Activated T-helper 17 cell treated with anti-CD3 and anti-CD28 coated beads, Interleukin-2, amount 50 U/mL, for 72 hours (primary cell): ENCODE results near the gene ZNRF4. TPM values are rescaled to one million over a fixed set of nuclear protein-coding genes. Genes with fewer than 3 reads are reported as not detected.

Source experiments
- ATAC-seq: fragments of 150-1000 bp; cut with Tn5 transposase; replicated peaks from 2 replicates; pipeline ENCODE4 v1.10.0; 2021; ENCODE audit warnings: mild to moderate bottlenecking, moderate library complexity
- H3K27ac Mint-ChIP-seq: one replicate; pipeline ENCODE4 v1.8.0; 2022; ENCODE audit warnings: mixed read lengths
- H3K27me3 Mint-ChIP-seq: one replicate; pipeline ENCODE4 v1.8.0; 2022; ENCODE audit warnings: mixed read lengths
- H3K36me3 Mint-ChIP-seq: one replicate; pipeline ENCODE4 v1.8.0; 2022; ENCODE audit warnings: low read depth, mild to moderate bottlenecking, mixed read lengths
- H3K4me1 Mint-ChIP-seq: one replicate; pipeline ENCODE4 v1.8.0; 2022; ENCODE audit warnings: mixed read lengths
- H3K4me3 Mint-ChIP-seq: one replicate; pipeline ENCODE4 v1.8.0; 2022; ENCODE audit warnings: mild to moderate bottlenecking, mixed read lengths
- H3K9me3 Mint-ChIP-seq: one replicate; pipeline ENCODE4 v1.8.0; 2022; ENCODE audit warnings: mixed read lengths
- total RNA-seq, 2 donors: library from RNA; stranded (reverse); gene quantifications; one replicate each; pipeline ENCODE4 v1.2.3, GENCODE V29; 2022

Gene ZNRF4
- total RNA-seq, 2 donors from 2014 or later = not detected

DNA sequence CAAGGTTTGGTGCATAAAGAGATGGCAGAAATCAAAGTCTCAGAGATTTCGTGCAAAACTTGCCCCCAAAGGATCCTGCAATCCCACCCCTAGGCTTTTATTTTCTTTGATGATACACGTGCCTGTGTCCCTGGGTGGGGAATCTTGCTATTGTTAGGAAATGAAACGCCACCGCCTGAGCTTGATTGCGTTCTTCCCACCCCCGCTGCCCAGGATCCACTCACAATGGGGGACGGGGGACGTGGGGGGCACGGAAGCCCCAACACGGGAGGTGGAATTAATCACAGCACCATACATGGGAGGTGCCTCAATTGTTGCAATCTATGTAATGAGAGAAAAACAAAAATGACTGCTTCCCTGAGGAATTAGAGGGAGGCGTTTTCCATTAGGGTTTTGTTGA, 39.6 kb downstream of the ZNRF4 start:
- Mint-ChIP-seq H3K27ac (no peak overlapping the region), H3K4me3 (no peak overlapping the region), H3K9me3 (no peaks in the 10 kb centered on the region), H3K4me1 (no peaks in the 10 kb centered on the region), H3K36me3 (no peaks in the 10 kb centered on the region), H3K27me3 (peaks cover 34% of the 10 kb centered on the region)
- ATAC-seq = no peak

DNA sequence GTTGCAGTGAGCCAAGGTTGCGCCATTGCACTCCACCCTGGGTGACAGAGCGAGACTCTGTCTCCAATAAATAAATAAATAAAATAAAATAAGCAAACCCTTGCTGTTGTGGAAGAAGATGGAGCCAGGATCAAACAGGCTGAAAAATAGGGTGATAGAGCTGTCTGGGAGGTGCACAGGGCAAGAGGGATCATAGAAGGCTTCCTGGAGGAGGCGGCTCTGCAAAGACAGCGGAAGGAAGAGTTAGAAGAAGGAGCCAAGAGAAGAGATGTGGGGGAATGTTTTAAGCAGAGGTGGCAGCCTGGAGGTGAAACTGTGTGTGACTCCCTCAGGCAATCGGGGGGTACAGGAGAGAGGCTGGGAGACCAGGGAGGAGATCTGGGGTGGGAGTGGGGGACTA, 40.6 kb downstream of the ZNRF4 start:
- no peak for ATAC-seq
- Mint-ChIP-seq H3K4me3 (no peak overlapping the region), H3K4me1 (no peaks in the 10 kb centered on the region), H3K27me3 (peaks cover 25% of the 10 kb centered on the region), H3K36me3 (no peaks in the 10 kb centered on the region), H3K27ac (no peak overlapping the region), H3K9me3 (no peaks in the 10 kb centered on the region)

DNA sequence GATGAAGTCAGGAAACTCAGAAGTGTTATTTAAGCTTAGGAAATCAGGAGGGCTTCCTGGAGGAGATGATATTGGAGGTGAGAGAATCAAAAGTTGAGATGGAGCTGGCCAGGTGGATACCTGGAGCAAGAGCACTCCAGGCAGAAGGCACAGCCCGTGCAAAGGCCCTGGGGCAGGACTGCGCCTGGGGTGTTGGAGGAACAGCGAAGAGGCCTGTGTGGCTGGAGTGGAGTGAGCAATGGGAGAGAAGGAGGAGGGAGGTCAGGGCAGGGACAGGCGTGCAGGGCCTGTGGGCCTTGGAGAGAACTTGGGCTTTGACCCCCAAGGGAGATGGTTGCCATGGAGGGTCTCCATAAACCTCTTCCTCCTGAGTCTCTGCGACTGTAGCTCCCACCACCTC, 42.1 kb downstream of the ZNRF4 start:
- Mint-ChIP-seq H3K9me3 (peaks cover 14% of the 10 kb centered on the region), H3K27me3 (peaks cover 31% of the 10 kb centered on the region), H3K4me3 (no peak overlapping the region), H3K27ac (no peak overlapping the region), H3K36me3 (no peaks in the 10 kb centered on the region), H3K4me1 (no peaks in the 10 kb centered on the region)
- ATAC-seq = no peak

DNA sequence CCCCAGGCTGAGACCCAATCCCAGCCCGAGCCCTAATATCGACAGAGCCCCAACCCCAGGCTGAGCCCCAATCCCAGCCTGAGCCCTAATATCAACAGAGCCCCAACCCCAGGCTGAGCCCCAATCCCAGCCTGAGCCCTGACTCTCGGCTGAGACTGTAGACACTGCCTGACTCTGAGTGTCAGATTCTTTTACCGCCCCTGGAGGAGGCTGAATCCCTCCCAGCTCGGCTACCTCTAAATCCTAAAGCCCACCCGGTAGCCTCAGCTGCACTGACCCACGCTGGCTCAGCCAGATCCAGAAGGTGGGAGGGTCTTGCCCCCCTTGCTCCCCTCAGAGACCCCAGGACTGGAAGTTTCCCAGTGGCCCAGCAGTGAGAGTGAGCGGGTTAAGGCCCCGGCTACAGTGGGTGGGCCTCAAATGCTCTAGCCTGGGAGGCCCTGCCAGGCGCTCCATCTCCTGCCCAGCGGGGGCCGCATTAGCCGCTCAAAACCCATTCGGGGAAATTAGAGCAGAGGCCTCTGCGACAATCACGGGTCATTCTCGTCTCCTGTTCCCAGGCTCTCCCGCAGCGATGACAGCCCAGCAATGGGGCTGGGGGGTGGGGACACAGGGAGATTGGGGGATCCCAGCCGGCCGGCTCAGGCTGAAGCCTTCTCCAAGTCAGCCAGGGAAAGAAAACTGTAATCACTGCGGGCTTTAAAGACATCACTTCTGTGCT, 43.8 kb downstream of the ZNRF4 start:
- Mint-ChIP-seq H3K36me3 (no peaks in the 10 kb centered on the region), H3K4me3 (no peak overlapping the region), H3K27me3 (peaks cover 26% of the 10 kb centered on the region), H3K4me1 (no peaks in the 10 kb centered on the region), H3K9me3 (peaks cover 15% of the 10 kb centered on the region), H3K27ac (no peak overlapping the region)
- no peak for ATAC-seq

DNA sequence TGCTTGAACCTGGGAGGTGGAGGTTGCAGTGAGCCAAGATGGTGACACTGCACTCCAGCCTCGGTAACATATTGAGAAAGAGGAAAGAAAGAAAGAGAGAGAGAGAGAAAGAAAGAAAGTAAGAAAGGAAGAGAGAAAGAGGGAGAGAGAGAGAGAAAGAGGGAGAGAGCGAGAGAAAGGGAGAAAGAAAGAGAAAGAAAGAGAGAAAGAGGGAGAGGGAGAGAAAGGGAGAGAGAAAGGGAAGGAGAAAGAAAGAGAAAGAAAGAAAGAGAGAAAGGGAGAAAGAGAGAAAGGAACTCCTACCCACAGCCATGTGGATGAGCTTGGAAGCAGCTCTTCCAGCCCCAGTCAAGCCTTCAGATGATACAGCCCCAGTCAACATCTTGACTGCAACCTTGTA, 46.7 kb downstream of the ZNRF4 start:
- H3K36me3 Mint-ChIP-seq = no peaks in the 10 kb centered on the region
- no peak for ATAC-seq
- peaks cover 15% of the 10 kb centered on the region for H3K9me3 Mint-ChIP-seq
- H3K27ac Mint-ChIP-seq = no peak overlapping the region
- H3K4me3 Mint-ChIP-seq = no peak overlapping the region
- H3K27me3 Mint-ChIP-seq = peaks cover 17% of the 10 kb centered on the region
- H3K4me1 Mint-ChIP-seq = no peaks in the 10 kb centered on the region

DNA sequence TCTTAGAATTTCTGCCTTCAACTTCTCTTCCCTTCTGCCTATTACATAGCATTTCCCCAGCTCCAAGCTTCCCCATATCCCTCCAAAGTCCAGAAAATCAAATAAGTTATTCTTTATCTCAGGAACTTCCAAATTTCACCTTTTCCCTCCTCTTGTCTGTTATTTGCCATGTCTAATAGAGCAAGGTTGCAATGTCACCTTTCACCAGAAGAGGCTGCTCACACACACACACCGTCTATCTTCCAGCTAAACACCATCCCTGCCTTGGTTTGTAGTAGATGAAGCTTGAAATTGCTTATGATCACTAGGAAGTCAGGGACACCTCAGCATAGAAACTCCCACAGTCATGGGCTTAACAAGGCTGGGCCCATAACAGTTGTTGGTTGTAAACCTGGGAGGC, 48.4 kb downstream of the ZNRF4 start:
- H3K9me3 Mint-ChIP-seq = peaks cover 15% of the 10 kb centered on the region
- ATAC-seq = no peak
- peaks cover 10% of the 10 kb centered on the region for H3K27me3 Mint-ChIP-seq
- no peaks in the 10 kb centered on the region for H3K4me1 Mint-ChIP-seq
- H3K27ac Mint-ChIP-seq = no peak overlapping the region
- H3K4me3 Mint-ChIP-seq = no peak overlapping the region
- no peaks in the 10 kb centered on the region for H3K36me3 Mint-ChIP-seq

DNA sequence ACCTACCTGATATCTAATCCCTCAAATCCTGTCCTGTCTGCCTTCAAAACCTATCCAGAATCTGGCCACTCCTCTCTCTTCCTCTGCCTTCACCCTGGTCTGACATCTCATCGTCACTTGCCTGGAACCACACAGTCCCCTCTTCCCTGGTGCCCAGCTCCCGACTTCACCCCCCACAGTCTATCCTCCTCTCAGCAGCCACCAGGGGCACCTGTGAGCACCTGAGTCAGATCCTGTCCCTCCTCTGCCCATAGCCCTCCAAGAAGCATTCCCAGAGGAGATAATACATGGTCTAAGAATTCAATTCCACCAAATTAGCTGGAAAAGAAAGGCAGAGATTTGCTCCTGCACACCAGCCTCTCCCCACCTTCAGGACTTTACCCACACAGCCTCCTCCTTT, 48.9 kb downstream of the ZNRF4 start:
- H3K9me3 Mint-ChIP-seq = peaks cover 15% of the 10 kb centered on the region
- no peak overlapping the region for H3K27ac Mint-ChIP-seq
- no peak overlapping the region for H3K4me3 Mint-ChIP-seq
- H3K4me1 Mint-ChIP-seq = no peaks in the 10 kb centered on the region
- no peaks in the 10 kb centered on the region for H3K36me3 Mint-ChIP-seq
- no peak for ATAC-seq
- peaks cover 10% of the 10 kb centered on the region for H3K27me3 Mint-ChIP-seq

Other genes starting within 250 kb of the ZNRF4 start
- gene PTPRS, start 114.6 kb upstream of the ZNRF4 start, total RNA-seq = 1 to 10 TPM in 1 of 2 donors, under 1 TPM in 1; 0.04 to 3.2 TPM
- gene TINCR, start 112.5 kb downstream of the ZNRF4 start, total RNA-seq = 1 to 10 TPM in 1 of 2 donors, under 1 TPM in 1; 0.48 to 2.4 TPM
- gene SAFB2, start 167.4 kb downstream of the ZNRF4 start, total RNA-seq = 100 to 1,000 TPM; 126 to 159 TPM
- gene SAFB, start 167.7 kb downstream of the ZNRF4 start, total RNA-seq = 100 to 1,000 TPM; 119 to 124 TPM
- 10 to 100 TPM; 29.5 to 38.7 TPM for gene MICOS13, start 225.1 kb downstream of the ZNRF4 start, total RNA-seq
- 1 to 10 TPM; 2.3 to 5.3 TPM for gene HSD11B1L, start 225.6 kb downstream of the ZNRF4 start, total RNA-seq
- 1,000 to 10,000 TPM in 1 of 2 donors, 100 to 1,000 TPM in 1; 860 to 1,029 TPM for gene RPL36, start 234.9 kb downstream of the ZNRF4 start, total RNA-seq